Kidney epithelial cell (primary cell): ENCODE results near the gene ELOA. TPM values are rescaled to one million over a fixed set of nuclear protein-coding genes. Genes with fewer than 3 reads are reported as not detected.
A peak's percentile ranks its signal among the peaks of the same experiment; 100 is the strongest.

Source experiments
- DNase-seq: peaks from one replicate; pipeline ENCODE4 v3.0.0-alpha.2; 2010; ENCODE audit warnings: low read depth
- H3K27me3 ChIP-seq: 2 replicates; pipeline ENCODE4 v1.6.0; 2011; ENCODE audit warnings: low read length; ENCODE audit not compliant: control insufficient read depth, insufficient read depth
- H3K36me3 ChIP-seq: 2 replicates; pipeline ENCODE4 v1.5.1; 2011; ENCODE audit warnings: low read length; ENCODE audit not compliant: control insufficient read depth, insufficient read depth
- H3K4me3 ChIP-seq: 2 replicates; pipeline ENCODE4 v1.5.1; 2011; ENCODE audit warnings: low read depth, mild to moderate bottlenecking, control low read depth, low read length
- total RNA-seq: library from RNA; depleted of rRNA; stranded (reverse); fragments of >200 nt; gene quantifications from 2 replicates; pipeline ENCODE4 v1.2.3, GENCODE V29; 2015
- TF ChIP-seq, protein P1 (sequence below): IDR thresholded peaks from 2 replicates; pipeline ENCODE4 v1.5.1; 2011; ENCODE audit warnings: mild to moderate bottlenecking, moderate library complexity, low read length, control low read depth, inconsistent platforms; ENCODE audit not compliant: insufficient read depth, poor library complexity, severe bottlenecking

The ELOA gene
- total RNA-seq, 1 donor from 2014 or later, result 56.7 TPM

DNA sequence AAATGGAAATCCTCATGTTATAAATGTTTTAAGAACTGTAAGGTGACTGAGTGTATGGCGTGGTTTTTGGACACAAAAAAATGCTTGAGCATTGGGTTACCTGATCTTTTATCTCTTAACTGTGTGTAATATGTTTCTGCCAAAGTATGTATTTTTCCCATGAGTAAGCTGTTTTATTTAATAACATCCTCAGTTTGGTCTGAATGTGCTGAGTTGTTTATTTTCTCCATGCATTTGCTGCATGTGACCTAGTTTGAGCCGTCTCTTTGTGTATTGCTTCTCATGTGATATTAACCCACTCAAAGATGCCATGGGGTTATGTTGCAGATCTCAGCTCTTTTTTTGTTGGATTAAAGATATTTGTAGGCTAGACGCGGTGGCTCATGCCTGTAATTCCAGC lies 41.6 kb downstream of the ELOA start:
- no peak for DNase-seq
- TF ChIP-seq, protein P1, sequence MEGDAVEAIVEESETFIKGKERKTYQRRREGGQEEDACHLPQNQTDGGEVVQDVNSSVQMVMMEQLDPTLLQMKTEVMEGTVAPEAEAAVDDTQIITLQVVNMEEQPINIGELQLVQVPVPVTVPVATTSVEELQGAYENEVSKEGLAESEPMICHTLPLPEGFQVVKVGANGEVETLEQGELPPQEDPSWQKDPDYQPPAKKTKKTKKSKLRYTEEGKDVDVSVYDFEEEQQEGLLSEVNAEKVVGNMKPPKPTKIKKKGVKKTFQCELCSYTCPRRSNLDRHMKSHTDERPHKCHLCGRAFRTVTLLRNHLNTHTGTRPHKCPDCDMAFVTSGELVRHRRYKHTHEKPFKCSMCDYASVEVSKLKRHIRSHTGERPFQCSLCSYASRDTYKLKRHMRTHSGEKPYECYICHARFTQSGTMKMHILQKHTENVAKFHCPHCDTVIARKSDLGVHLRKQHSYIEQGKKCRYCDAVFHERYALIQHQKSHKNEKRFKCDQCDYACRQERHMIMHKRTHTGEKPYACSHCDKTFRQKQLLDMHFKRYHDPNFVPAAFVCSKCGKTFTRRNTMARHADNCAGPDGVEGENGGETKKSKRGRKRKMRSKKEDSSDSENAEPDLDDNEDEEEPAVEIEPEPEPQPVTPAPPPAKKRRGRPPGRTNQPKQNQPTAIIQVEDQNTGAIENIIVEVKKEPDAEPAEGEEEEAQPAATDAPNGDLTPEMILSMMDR, result no peak
- Histone ChIP-seq H3K36me3 (peaks cover 6% of the 10 kb centered on the region), H3K27me3 (no peaks in the 10 kb centered on the region), H3K4me3 (no peak overlapping the region)

DNA sequence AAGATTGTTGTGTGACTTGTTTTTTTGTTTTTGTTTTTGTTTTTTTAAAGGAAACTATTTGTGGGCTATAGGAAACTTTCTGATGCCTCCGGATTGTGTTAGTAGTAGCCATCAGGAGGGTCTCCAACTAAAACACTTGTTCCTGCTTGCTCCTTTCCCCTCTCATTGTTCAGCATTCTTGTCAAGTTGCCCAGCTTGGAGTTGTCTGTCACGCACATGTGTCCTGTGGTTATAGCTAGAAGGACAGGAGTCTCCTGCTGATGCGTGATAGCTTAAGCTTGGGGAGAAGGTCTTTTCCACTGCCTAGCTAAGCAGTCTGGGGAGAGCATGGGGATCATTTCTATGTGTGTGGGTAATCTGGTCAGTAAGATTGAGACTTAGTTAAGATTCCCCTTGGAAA lies 44.4 kb downstream of the ELOA start:
- H3K4me3 ChIP-seq, result no peak overlapping the region
- TF ChIP-seq, protein P1, result no peak
- DNase-seq, result no peak
- H3K36me3 ChIP-seq, result peaks cover 6% of the 10 kb centered on the region
- no peaks in the 10 kb centered on the region for H3K27me3 ChIP-seq

DNA sequence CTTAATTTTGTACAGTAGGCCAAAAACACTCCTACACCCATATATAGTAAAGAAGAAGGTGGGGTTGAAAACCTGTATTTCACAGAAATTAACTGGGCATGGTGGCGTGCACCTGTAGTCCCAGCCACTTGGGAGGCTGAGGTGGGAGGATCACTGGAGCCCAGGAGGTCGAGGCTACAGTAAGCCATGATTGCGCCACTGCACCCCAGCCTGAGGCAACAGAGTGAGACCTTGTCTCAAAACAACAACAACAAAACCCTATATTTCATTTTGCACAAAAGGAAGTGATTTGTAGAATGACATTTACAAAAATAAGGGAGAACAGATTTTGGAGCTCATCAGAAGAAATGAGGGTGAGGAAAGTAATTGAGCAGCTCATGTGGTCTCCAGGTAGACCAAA lies 45.4 kb downstream of the ELOA start:
- Histone ChIP-seq H3K27me3 (no peaks in the 10 kb centered on the region), H3K36me3 (peaks cover 6% of the 10 kb centered on the region), H3K4me3 (no peak overlapping the region)
- DNase-seq, result no peak
- TF ChIP-seq, protein P1, result no peak

DNA sequence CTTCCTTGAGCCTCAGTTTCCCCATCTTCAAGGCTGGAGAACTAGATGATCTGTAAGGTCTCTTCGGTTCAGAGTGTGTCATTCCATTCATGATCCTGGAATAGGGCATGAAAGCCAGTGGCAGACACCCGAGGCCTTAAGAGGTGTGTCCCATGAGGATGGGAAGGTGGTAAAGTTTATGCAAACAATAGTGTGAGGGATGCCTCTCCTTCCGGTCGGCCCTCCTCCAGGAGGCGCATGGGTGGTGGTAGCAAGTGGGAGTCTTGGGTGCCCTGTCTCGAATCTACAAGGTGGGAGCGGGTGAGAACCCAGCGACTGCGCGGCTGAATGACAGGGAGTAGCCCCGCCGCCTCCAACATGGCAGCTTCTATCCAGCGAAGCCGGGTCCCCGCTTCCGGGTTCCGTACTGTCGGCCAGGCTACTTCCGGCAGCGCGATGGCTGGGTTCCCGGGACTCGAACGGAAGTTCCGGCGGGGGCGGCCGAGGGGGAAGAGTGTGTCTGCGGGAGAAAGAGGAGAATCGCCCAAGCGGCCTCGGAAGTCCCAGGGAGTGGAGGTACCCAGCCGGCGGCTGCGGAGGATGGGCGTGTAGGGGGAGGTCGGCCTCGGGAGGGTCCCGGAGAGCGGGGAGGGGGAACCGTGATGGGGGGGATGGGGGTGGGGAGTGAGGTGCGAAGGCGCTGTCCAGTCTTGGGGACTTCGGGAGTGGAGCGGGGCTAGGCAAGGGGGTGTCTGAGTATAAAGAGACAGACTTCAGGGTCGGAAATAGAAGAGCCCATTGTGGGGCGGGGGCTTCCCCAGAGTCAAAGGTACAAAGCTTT lies 47.6 kb downstream of the ELOA start, which contains the start of gene LYPLA2:
Gene LYPLA2, plus strand, starts transcription at position 450 of the 820 bp plus-strand sequence. CDS start 1,538 bp downstream, outside the sequence.
- H3K27me3 ChIP-seq, result no peaks in the 10 kb centered on the region
- peaks cover 6% of the 10 kb centered on the region for H3K36me3 ChIP-seq
- DNase-seq, result no peak
- peak within 1 kb of the TSS; percentile 90 for H3K4me3 ChIP-seq
- TF ChIP-seq, protein P1, result no peak

DNA sequence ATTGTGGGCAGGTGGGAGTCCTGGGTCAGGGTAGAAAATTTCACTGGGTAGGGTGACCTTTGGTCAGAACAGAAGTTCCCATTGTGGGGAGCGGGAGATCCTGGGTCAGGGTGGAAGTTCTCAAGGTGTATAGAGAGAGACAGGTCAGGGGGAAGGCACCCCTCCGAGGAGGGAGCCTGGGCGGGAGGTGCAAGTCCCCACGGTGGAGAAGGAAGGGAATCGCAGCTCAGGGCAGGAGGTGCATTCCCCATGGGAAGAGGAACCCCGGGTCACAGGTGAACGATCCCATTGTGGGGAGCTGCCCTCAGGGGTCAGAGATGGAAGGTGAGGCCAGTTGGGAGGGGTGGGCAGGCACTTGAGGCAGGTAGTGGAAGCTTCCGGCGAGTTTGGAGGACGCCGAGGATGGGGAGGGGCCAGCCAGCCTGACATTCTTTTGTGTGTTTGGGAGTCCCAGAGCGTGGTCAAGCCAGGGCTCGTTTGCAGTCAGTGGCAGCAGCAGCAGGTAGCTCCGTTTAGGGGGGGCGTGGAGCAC lies 48.3 kb downstream of the ELOA start:
- Histone ChIP-seq H3K36me3 (peaks cover 4% of the 10 kb centered on the region), H3K4me3 (peak overlapping the region; percentile 90), H3K27me3 (no peaks in the 10 kb centered on the region)
- DNase-seq, result no peak
- TF ChIP-seq, protein P1, result no peak
